Activated CD4-positive, CD25-positive, alpha-beta regulatory T cell treated with anti-CD3 and anti-CD28 coated beads, Interleukin-2, amount 50 U/mL, for 16 hours (primary cell): ENCODE measurements around the gene ZBTB47.

Source experiments
- DNase-seq: peaks from one replicate; pipeline ENCODE4 v3.0.0-alpha.2; 2020; ENCODE audit warnings: low read depth, low spot score

Gene ZBTB47

GRCh38 chr3:42712688-42713372 lies 59.3 kb downstream of the ZBTB47 start:
- no peak for DNase-seq

DNA sequence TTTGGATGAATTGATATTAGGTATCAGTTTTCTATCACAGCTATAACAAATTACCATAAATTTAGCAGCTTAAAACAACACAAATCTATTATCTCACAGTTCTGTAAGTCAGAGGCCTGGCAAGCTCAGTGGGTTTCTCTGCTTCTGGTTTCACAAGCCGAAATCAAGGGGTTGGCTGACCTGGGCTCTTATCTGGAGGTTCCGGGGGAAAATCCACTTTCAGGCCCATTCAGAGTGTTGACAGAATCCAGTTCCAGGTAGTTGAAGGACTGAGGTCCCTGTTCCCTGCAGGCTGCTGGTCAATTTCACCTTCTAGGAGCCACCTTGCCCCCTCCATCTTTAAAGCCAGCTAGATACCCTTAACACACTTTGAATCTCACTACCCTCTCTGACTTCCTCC lies 60.2 kb downstream of the ZBTB47 start:
- no peak for DNase-seq

- DNase-seq, result no peak
These were observed 60.8 kb downstream of the ZBTB47 start for GRCh38 chr3:42714171-42714852.
